Esophagus squamous epithelium (tissue), 4 donors: Measurements from ENCODE around the gene C5orf22.

Source experiments
- POLR2A ChIP-seq, 4 donors: fragments of 450-650 bp; IDR thresholded peaks; one replicate each; pipeline ENCODE4 v1.6.1; 2017; ENCODE audit warnings: antibody characterized with exemption in 4 of 4, mild to moderate bottlenecking in 4 of 4, moderate library complexity in 3 of 4
- TF ChIP-seq, protein P1 (sequence below), 6 experiments: fragments of 450-650 bp in 4 of 6; fragments of 200-600 bp in 2 of 6; sonication (generic) in 2 of 6; IDR thresholded peaks; one replicate each; pipeline ENCODE4 v1.5.1; 2016 to 2019; ENCODE audit warnings: antibody characterized with exemption in 6 of 6, mild to moderate bottlenecking in 4 of 6, moderate library complexity in 4 of 6

DNA sequence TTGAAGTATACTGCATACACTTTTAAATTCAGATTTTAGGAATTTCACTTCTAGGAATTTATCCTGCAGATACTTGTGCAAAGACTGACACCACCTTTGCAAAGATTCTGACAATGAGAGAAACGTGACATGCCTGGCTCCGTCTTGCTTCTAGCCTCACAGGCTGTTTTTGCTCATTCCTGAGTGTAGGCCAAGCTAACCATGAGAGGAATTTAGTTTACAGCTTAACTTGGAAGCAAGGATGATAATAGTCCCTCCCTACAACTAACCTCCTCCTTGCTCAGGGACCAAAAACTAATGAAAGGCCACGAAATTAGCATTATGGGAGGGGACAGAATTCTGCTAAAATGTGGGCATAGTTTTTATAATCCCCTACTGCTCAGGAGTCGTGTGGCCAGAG, 31.1 kb downstream of the C5orf22 start:
- TF ChIP-seq, protein P1, sequence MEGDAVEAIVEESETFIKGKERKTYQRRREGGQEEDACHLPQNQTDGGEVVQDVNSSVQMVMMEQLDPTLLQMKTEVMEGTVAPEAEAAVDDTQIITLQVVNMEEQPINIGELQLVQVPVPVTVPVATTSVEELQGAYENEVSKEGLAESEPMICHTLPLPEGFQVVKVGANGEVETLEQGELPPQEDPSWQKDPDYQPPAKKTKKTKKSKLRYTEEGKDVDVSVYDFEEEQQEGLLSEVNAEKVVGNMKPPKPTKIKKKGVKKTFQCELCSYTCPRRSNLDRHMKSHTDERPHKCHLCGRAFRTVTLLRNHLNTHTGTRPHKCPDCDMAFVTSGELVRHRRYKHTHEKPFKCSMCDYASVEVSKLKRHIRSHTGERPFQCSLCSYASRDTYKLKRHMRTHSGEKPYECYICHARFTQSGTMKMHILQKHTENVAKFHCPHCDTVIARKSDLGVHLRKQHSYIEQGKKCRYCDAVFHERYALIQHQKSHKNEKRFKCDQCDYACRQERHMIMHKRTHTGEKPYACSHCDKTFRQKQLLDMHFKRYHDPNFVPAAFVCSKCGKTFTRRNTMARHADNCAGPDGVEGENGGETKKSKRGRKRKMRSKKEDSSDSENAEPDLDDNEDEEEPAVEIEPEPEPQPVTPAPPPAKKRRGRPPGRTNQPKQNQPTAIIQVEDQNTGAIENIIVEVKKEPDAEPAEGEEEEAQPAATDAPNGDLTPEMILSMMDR (IDR thresholded peaks at IDR 0.05), result no peak
- no peak for TF ChIP-seq POLR2A (IDR thresholded peaks at IDR 0.05)
